HG03108 (cell line): ENCODE data around the gene SLC5A9.

Source experiments
- ATAC-seq: cut with Tn5 transposase; IDR thresholded peaks from one replicate; pipeline ENCODE4 v1.9.1; 2021; ENCODE audit warnings: moderate library complexity; ENCODE audit not compliant: unreplicated experiment

The SLC5A9 gene

GRCh38 chr1:48222501-48223242 lies at the start of gene SLC5A9:
TSS of gene SLC5A9 (plus strand) at chr1:48222716. CDS start at chr1:48222737, 21 bp downstream.
- no peak for ATAC-seq

- ATAC-seq: no peak
These were observed 47.4 kb upstream of the SLC5A9 start for GRCh38 chr1:48175116-48175515.

GRCh38 chr1:48177257-48177656 lies 45.3 kb upstream of the SLC5A9 start:
- no peak for ATAC-seq

- ATAC-seq: no peak
These were observed 40.7 kb upstream of the SLC5A9 start for GRCh38 chr1:48181669-48182367.

- no peak for ATAC-seq
These were observed 40.1 kb upstream of the SLC5A9 start for GRCh38 chr1:48182439-48182838.

GRCh38 chr1:48186306-48186839 lies 36.1 kb upstream of the SLC5A9 start:
- no peak for ATAC-seq

- ATAC-seq: no peak
These were observed 34.5 kb upstream of the SLC5A9 start for GRCh38 chr1:48187969-48188563.

DNA sequence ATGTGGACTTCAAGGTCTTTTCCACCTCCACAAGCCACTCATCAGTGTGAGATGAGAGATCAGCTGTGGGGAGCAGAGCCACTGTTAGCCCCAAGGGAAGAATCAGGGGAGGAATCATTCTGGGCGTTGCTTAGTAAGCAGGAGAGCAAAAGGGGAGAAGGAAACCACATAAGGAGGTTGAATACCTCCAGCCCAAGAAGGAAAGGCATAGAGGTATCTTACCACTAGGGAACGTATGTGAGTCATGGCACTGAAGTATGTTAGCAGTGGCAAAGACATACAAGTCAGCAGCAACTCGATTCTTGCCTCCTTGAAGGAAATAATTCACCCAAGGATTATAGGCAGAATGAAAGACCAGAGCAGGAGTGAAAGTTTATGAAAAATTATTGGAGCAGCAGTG lies 31.6 kb upstream of the SLC5A9 start:
- ATAC-seq: no peak

DNA sequence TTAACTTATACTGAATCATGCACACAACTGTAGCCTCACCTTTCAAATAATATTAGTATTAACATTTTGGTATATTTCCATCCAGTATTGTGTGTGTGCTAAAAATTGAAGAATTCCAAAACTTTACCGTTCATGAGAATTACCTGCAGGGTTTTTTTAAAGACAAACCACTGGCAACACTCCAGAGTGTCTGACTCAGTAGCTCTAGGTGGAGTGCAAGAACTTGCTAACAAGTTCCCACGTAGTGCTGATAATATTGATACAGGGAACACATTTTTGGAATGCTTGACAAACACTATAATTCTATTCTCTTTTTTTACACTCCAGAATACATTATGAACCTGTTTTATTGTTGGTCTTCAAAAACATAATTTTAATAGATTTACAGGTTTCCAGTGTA lies 27.7 kb upstream of the SLC5A9 start:
- no peak for ATAC-seq

DNA sequence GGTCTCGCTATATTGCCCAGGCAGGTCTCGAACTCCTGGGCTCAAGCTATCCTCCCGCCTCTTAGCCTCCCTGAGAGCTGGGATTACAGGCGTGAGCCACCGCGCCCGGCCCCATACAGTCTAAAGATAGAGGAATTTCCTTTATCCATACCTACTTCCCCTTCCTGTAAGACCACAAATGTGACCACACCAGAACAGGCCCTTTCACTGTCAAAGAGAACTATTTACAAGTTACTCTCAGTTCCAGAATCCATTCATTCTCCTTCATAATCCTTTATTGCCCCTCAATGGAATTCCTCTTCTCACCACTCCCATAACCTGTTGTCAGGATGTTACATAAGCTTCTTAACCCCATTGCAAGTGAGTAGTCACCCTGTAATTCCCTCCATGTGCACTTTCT lies 26.3 kb upstream of the SLC5A9 start:
- ATAC-seq: no peak

- no peak for ATAC-seq
These were observed 23.5 kb upstream of the SLC5A9 start for GRCh38 chr1:48198970-48199369.

DNA sequence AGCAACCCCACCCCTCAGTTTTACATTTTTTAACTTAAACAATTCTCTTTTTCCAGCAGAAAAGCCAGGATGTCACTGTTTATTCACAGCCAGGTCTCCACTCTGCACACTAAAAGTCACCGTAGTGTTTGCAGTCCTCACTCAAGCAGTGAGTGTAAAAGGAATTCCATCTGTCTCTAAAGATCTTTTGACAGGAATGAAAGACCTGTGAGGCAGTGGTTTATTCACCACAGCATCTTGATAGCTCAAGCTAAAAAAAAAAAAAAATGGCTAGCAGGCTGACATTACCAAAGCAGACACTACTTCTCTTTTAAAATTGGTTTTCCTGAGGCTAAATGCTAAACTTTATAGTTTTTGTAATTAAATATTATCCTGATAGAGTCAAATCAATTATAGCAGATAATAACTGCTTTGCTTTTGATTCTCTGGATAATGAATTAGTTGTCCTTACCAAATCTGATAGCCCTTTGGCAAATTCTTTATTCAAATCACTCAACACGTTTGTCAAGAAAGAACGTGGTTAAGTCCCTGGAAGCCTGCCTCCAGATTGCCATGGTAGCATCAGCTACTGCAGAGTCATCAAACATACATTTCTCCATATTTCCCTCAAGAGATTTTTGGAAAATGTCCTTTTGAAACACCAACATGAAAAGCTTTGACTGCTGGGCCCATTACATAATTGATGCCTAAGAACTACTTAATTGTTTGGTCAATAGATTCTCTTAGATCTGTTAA lies 22.2 kb upstream of the SLC5A9 start:
- ATAC-seq: no peak

DNA sequence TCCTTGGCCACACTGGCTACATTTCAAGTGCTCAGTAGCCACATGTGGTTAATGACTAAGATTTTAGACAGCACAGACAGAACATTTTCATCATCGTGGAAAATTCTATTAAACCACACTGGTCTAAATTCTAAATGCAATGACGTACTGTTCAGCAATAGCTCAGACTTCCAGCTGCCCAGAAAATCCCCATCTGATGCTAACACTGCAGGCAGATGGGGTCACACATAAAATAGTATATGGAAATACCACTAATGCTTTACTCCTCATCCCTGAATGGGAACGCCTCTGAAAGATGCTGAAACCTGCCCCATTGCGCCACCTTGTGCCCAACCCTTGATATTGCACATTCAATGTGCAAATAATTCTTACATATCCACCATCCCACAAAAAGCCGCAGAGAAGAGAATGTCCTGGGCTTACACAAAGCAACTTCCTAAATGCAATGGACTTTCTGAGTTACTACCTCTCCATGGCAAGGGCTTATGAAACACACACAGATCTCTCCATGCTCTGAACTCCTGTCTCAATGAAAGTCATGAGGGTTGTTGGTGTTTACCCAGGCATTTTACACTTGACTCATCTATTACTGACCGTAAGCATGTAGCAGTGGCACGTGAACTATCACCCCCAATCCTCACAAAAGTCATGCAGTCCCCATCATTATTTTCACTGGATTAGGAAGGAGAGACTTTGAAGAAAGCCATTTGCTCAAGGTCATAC lies 20.3 kb upstream of the SLC5A9 start:
- no peak for ATAC-seq

- ATAC-seq: no peak
These were observed 19.1 kb upstream of the SLC5A9 start for GRCh38 chr1:48203287-48203900.

DNA sequence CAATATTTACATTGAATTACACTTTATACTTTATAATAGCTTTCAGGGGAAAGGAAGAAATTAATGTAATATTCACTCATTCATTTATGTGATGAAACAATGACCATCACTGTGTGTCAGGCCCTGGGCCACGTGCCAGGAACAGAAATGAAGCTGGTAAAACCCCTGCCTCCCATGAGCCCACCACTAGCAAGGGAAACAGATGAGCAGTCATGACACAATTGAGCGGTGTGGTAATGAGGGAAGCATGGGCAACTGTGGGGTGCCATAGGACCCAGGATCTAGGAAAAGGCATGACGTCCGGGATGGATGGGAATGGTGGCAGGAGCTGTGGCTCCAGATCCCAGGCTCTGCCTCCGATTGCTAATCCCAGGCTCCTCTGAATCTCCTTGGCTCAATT lies 17.0 kb upstream of the SLC5A9 start:
- ATAC-seq: no peak

DNA sequence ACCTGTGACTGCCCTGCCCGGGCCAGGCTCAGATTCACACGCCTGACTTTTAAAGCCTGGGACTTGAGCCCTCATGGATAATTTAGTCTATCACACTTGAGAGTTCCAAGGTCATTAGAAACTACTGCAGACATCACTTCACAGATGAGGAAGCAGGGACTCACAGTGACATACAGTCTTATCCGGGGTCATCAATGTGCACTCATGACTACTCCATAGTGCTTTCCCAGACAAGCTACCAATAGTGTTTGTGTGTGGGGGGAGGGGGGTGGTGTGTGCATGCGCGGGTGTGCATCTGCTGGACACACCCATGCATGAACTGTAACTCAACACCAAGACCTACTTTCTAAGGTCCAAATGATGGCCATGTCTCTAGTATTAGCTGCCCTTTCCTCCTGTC lies 16.1 kb upstream of the SLC5A9 start:
- no peak for ATAC-seq

DNA sequence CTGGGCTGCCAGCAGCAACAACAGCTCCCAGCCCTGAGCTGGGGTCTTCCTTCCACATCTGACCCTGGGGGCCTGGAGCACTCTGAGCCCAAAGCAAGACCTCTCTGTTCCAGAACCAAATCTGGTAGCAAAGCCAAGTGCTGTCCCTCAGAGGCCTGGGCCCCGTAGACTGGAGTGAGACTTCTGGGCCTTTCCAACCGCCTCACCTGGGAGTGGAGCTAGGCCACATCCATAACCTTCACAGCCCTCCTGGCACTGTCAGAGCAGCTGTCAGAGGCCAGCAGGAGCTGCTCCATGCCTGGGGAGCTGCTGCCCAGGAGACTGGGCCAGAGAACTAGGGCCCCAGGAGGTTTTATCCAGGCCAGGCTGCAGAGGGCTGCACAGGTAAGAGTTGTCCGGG lies 15.4 kb upstream of the SLC5A9 start:
- ATAC-seq: no peak

DNA sequence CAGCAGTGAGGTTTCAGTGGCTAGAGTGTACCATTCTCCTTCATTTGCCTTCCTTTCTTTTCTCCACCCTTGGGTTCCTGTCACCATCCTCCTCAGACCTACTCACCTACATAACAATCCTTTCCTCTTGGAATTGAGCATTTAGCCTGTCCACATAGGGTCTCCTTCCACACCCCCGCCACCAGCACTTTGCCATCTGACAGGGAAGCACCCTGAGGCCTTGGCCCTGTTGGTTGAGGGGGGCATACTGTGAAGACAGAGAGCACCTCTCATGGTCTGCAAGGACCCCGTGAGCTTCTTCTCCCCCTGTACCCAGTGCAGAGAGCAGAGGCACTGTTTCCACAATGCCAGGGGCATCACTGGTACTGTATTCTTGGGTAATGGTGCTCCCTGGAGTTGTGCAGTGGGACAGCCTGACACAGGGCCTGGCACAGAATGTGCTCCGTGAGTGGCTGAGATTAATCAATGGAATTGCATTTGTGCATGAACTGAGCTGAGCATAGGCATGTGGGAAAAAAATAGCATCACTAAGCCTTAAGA lies 14.9 kb upstream of the SLC5A9 start:
- ATAC-seq: no peak

DNA sequence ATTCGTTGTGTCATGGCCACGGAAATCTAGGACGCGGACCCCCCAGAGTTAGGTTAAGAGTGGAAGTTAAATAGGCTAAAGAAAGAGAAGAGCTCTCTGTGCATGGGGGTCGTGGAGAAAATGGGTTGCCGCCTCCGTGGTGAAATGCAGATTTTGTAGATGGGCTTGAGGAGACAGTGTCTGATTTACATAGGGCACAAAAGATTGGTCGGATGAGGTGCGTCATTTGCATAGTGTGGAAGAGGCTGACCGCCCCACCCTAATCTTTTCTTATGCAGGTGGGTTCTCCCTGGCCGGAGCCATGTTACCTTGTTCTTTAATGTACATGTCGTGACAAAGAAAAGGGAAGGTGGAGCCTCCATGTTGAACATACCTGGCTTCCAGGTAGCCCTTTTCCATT lies 14.3 kb upstream of the SLC5A9 start:
- no peak for ATAC-seq

- no peak for ATAC-seq
These were observed 13.9 kb upstream of the SLC5A9 start for GRCh38 chr1:48208652-48209051.
